Aortic smooth muscle cell (primary cell): Measurements from ENCODE around the gene CD248. TPM values are rescaled to one million over a fixed set of nuclear protein-coding genes. Genes with fewer than 3 reads are reported as not detected.

ENCODE experiments used
- total RNA-seq: library from RNA; depleted of rRNA; stranded (reverse); fragments of >200 nt; gene quantifications from 2 replicates; pipeline ENCODE4 v1.2.3, GENCODE V29; 2014

CD248 gene
- total RNA-seq = 21.9 and 23.3 TPM in 2 replicates

GRCh38 chr11:66316849-66317251, at the start of gene CD248:
Gene CD248, minus strand, starts transcription at chr11:66317044. Its CDS starts 17 bp downstream, at chr11:66317027.

GRCh38 chr11:66347425-66348276, 30.8 kb upstream of the CD248 start, which contains the start of gene B4GAT1:
Gene B4GAT1, minus strand, starts transcription at chr11:66347629. Its CDS starts 84 bp downstream, at chr11:66347545.

GRCh38 chr11:66344550-66345315, 27.9 kb upstream of the CD248 start, which contains the start of gene BRMS1:
Gene BRMS1, minus strand, starts transcription at chr11:66345104. Its CDS starts 2,870 bp downstream, at chr11:66342234.

GRCh38 chr11:66336234-66337102, 19.6 kb upstream of the CD248 start, which contains the start of gene RIN1:
Gene RIN1, minus strand, starts transcription at chr11:66336434. Its CDS starts 32 bp downstream, at chr11:66336402.

GRCh38 chr11:66291706-66292542, 24.9 kb downstream of the CD248 start, which contains the start of gene TMEM151A:
Gene TMEM151A, plus strand, starts transcription at chr11:66291894. Its CDS starts 120 bp downstream, at chr11:66292014.

GRCh38 chr11:66288671-66289547, 27.9 kb downstream of the CD248 start, which contains the start of gene YIF1A:
Gene YIF1A, minus strand, starts transcription at chr11:66289143. Its CDS starts 158 bp downstream, at chr11:66288985.

GRCh38 chr11:66277471-66278362, 39.1 kb downstream of the CD248 start, which contains the start of gene CNIH2:
Gene CNIH2, plus strand, starts transcription at chr11:66278175. Its CDS starts 282 bp downstream, at chr11:66278457.

GRCh38 chr11:66268244-66268951, 48.4 kb downstream of the CD248 start, which contains the start of gene RAB1B:
Gene RAB1B, plus strand, starts transcription at chr11:66268639. Its CDS starts 41 bp downstream, at chr11:66268680.

Other genes starting within 250 kb of the CD248 start
- gene PACS1, start 246.8 kb downstream of the CD248 start, total RNA-seq = 23.9 and 47.6 TPM in 2 replicates
- gene KLC2, start 59.3 kb downstream of the CD248 start, total RNA-seq = 14.9 and 17.7 TPM in 2 replicates
- 93.0 and 102 TPM in 2 replicates for gene RAB1B, start 48.4 kb downstream of the CD248 start, total RNA-seq
- 0.37 and 0.40 TPM in 2 replicates for gene CNIH2, start 38.9 kb downstream of the CD248 start, total RNA-seq
- gene YIF1A, start 27.9 kb downstream of the CD248 start, total RNA-seq = 143 and 183 TPM in 2 replicates
- gene TMEM151A, start 25.1 kb downstream of the CD248 start, total RNA-seq = 0.13 and 0.25 TPM in 2 replicates
- 19.5 and 25.9 TPM in 2 replicates for gene RIN1, start 19.4 kb upstream of the CD248 start, total RNA-seq
- gene BRMS1, start 28.1 kb upstream of the CD248 start, total RNA-seq = 50.1 and 58.0 TPM in 2 replicates
- gene B4GAT1, start 30.6 kb upstream of the CD248 start, total RNA-seq = 38.4 and 46.9 TPM in 2 replicates
- under 0.01 and 0.12 TPM in 2 replicates for gene SLC29A2, start 54.7 kb upstream of the CD248 start, total RNA-seq
- gene NPAS4, start 104.0 kb upstream of the CD248 start, total RNA-seq = not detected in 2 replicates
- gene MRPL11, start 121.8 kb upstream of the CD248 start, total RNA-seq = 32.0 and 32.1 TPM in 2 replicates
- gene PELI3, start 149.9 kb upstream of the CD248 start, total RNA-seq = 11.1 TPM in 2 replicates
- 41.3 and 58.4 TPM in 2 replicates for gene DPP3, start 163.4 kb upstream of the CD248 start, total RNA-seq
- gene BBS1, start 193.6 kb upstream of the CD248 start, total RNA-seq = 25.4 and 28.5 TPM in 2 replicates
- 8.8 and 10.6 TPM in 2 replicates for gene ZDHHC24, start 229.0 kb upstream of the CD248 start, total RNA-seq
- 0.06 TPM in 1 of 2 replicates, not detected in the other for gene ACTN3, start 229.9 kb upstream of the CD248 start, total RNA-seq